HG03432 (cell line): Measurements from ENCODE around the gene PHF3.
A peak's percentile ranks its signal among the peaks of the same experiment; 100 is the strongest.

Experiments used
- ATAC-seq: cut with Tn5 transposase; IDR thresholded peaks from one replicate; pipeline ENCODE4 v1.9.1; 2021; ENCODE audit warnings: mild to moderate bottlenecking, moderate library complexity; ENCODE audit not compliant: unreplicated experiment

PHF3 gene

GRCh38 chr6:63640062-63640461, 4.5 kb downstream of the PHF3 start:
- no peak for ATAC-seq

DNA sequence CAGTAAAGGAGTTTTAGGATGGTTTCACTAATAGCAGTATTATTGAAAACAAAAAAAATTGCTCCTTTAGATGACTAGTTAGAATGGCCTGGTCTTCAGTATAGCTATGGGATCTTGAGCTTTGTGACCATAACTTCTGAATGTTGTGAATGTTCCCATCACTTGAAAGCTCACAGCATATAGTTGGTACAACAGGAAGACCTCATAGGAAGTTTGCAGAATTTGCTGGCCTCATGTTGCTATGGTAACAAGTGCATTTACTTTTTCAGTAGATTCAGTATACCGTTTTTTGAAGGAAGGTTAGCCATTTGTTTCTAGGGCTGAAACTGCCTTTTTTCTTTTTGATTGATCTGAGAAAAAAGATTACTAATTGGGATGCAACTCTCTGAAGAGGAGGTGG, 8.3 kb downstream of the PHF3 start:
- peak; percentile 59 for ATAC-seq

DNA sequence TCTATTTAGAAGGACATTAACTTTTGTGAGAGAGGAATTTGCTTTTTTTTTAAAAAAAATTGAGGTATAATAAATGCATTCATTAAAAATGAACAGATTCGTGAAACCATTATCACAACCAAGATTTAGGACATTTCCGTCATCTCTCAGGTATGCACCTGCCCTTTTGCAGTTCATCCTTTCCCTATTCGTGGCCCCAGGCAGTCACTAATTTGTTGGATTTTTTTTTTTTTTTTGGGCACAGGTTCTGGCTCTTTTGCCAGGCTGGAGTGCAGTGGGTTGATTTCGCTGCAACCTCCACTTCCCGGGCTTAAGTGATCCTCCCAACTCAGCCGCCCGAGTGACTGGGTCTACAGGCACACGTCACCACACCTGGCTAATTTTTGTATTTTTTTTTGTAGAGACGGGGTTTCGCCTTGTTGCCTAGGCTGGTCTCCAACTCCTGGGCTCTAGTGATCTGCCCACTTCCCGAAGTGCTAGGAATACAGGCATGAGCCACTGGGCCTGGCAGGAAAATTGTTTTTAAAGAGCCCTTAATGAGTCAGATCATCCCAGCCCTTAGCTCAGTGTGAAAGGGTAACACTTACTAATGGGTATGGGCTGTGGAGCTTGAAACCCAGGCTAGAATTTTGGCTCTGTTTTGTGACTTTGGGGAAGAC, 9.2 kb downstream of the PHF3 start:
- ATAC-seq: no peak

- no peak for ATAC-seq
Measured at GRCh38 chr6:63649269-63649668, 13.7 kb downstream of the PHF3 start.

GRCh38 chr6:63649847-63650265, 14.3 kb downstream of the PHF3 start:
- ATAC-seq: no peak

- no peak for ATAC-seq
Measured at GRCh38 chr6:63652980-63653379, 17.4 kb downstream of the PHF3 start.

GRCh38 chr6:63660757-63661156, 25.2 kb downstream of the PHF3 start:
- ATAC-seq: no peak

GRCh38 chr6:63661769-63662168, 26.2 kb downstream of the PHF3 start:
- ATAC-seq: no peak

GRCh38 chr6:63663147-63663955, 27.7 kb downstream of the PHF3 start:
- ATAC-seq: no peak

DNA sequence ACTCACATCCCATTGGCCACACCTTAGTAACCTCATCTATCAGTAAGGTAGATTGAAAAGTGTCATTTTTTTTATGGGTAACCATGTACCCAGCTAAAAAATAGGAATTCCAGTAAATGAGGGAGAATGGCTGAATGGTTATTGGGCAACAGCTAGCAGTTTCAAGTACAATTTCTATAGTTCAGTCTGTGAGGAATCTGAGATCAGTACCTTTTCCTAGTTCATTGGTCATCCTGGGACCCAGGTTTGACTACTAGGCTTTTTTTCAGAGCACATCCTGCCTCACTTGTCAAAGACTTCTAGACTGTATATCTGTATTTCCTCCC, 28.3 kb downstream of the PHF3 start:
- no peak for ATAC-seq

DNA sequence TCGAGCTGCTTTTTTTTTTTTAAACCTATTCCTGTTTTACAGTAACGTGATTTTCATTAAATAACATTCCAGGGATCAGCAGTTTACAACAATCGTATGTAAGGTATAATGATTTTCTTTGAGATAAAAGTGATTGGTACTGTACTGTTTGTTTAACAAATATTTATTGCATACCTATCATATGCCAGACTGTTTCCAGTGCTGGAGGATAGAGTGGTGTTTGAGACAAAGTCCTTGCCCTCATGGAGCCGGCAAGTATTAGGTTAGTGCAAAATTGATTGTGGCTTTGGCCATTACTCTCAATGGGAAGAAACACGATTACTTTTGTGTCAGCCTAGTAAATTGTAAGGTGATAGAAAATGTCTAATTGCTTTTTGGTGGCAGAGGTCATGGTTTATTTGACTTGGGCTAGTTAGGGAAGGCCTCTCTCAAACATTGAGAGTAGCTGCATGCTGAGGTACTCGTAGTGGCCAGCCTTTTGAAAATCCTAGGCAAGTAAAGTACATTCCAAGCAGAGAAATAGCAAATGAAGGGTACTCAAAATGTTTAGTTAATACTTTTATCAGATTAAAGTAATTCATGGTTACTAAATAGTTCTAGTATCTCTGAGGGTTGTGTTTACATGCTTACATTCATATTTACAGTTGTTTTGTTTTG, 35.6 kb downstream of the PHF3 start:
- ATAC-seq: no peak

- no peak for ATAC-seq
Measured at GRCh38 chr6:63672582-63673129, 37.1 kb downstream of the PHF3 start.

DNA sequence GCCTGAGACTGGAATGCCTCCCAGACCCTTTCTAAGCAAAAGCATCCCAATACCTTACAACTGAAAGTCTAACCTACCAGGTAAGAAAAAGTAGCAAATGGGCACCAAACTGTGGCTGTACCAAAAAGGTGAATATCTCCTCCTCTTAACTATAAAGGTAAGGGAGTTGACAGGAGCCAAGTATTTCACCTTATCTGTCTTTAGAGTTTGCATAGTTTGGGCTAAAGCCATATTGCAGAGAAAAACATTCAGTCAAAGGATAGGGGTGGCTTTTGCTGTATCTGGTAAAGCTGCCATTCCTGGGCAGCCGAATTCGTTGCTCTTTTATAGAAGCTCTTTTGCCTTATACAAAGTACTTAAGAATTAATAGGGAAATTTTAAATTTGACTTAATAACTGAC, 38.1 kb downstream of the PHF3 start:
- no peak for ATAC-seq

DNA sequence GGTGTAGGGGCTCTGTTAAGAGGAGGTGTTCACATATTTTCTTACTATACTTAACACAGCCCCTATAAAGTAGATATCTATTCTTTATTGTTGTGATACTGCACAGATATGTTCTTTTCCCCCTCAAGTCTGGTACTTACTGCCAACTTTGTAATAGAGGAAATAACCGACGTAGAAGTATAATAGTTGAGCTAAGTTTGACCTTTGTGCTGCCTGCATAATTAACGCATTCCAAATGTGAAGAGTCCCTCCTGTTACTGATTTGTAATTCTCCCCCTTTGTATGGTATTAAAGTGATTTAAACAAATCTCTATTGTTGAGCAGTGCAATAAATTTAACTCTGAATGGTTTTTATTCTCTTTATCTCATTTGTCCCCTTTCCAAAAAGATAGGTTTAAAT, 39.0 kb downstream of the PHF3 start:
- no peak for ATAC-seq

DNA sequence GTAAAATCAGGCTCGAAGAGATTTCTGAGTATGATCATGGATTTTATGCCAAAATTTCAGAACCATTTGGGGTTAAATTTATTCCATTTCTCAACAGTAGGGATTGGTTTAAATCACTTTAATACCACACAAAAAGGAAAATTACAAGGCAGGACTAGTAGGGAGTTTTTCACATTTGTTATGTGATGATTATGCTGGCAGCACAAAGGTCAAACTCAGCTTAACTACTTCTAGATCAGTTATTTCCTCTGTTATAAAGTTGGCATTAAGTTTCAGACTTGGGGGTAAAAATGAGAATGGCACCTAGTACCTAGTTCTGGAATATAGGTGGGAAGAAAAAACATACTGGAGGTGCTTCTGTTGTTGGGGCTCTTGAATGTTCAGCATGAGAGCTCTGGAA, 39.5 kb downstream of the PHF3 start:
- ATAC-seq: no peak

GRCh38 chr6:63676412-63677114, 41.0 kb downstream of the PHF3 start:
- no peak for ATAC-seq

- no peak for ATAC-seq
Measured at GRCh38 chr6:63677282-63677681, 41.7 kb downstream of the PHF3 start.

DNA sequence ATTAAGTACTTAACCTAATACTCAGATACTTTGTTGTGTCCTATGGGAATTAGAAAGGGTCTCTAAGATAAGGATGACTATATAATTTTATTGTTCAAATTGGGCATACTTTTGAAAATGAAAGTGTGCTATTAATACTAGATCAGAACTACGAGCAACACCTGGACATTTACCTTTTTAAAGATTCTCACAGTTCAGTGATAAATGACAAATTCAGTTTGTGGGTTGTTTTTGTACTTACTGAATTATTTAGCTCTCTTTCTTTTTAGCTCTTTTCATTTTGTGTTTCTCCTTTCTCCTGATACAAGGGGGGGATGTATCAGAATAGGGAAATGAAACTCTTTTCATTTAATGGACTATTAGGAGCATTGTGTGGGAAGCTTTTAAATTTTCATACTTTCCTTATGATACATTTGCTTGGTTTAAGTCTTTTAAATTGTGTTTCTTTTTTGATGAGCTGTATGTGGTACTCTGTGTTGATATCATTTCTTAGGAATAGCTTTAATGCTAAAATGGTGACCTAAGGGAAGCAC, 47.5 kb downstream of the PHF3 start:
- ATAC-seq: peak; percentile 34

GRCh38 chr6:63685446-63686379, 50.1 kb downstream of the PHF3 start:
- ATAC-seq: peak; percentile 89

DNA sequence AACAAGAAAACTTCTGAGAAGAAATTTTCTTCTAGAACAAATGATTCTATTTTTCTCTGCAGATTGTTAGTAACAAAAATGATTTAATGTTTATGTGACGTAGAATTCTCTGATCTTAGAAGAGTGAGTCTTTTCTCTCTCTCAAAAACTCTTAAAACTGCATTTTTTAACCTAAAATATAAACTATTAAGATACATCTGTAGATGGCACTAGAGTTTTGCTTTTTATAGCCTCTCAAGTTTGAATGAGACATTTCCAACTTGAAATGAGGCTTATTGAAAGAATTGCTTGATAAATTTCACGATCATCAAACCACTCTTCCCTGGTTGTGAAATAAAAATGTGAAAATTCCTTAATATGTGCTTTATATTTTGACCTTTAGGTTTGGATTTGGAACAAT, 53.8 kb downstream of the PHF3 start:
- no peak for ATAC-seq
